ENCODE data around the gene NLRP1. TPM values are rescaled to one million over a fixed set of nuclear protein-coding genes. Genes with fewer than 3 reads are reported as not detected.

The NLRP1 gene
- total and polyA plus RNA-seq, 2 of the 13 experiments (the other 11 are each of a cell fraction or from before 2014, with no cell fraction given) = 3.4 to 3.7 TPM

DNA sequence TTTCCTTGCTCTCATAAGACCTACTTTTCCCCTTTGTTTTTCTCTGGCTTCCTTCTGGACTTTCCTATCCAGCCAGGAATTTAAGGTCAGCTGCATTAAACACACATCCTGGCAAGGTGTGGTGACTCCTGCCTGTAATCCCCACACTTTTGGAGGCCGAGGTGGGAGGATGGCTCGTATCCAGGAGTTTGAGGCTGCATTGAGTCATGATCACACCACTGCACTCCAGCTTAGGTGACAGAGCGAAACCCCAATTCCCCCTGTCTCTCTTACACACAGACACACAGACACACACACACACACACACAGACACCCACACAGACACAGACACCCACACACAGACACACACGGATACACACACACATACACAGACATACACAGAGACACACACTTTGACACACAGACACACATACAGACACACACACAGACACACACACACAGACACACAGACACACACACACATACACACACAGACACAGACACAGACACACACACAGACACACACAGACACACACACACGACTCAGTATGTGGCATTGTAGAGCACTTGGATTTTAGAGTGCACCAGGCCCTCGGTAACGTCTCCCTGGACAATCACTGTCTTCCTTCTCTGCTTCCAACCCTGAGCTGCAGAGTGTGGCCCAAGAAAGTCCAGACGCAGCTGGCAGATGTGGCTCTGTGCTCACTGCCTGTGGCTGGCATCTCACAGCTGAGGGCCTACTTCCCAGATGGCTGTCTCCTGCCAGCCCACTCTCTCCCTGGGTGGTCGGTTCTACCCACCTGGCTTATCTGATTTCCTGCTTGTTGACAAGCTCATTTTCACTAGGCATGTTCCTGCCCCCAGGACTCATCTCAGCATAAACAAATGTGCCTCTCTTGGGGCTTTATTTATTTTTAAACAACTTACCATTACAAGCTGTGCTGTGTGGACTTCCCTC lies 39.0 kb downstream of the NLRP1 start:
- H3K4me2 ChIP-seq (ENCODE audit: low read depth, low read length) = no peak overlapping the region
- H3K27ac ChIP-seq (ENCODE audit: extremely low read length, insufficient read depth, low read length) = no peak overlapping the region
- BruUV-seq (replicated peaks) = no TSS peak
- TF ChIP-seq SP1 (IDR thresholded peaks at IDR 0.05) = peak; percentile 52; the same call in 1 of the 2 replicates
- no peak for TF ChIP-seq SP1 (CRISPR knock-in tag; IDR thresholded peaks at IDR 0.05)
- no peak for TF ChIP-seq SMYD3 (CRISPR knock-in tag; IDR thresholded peaks at IDR 0.05)
- 0 out of 2 replicates have a peak, but pooled peaks have one; percentile 27 for TF ChIP-seq ARNT (IDR thresholded peaks at IDR 0.05)
- TF ChIP-seq ZNF782 (CRISPR knock-in tag; IDR thresholded peaks at IDR 0.05; ENCODE audit: borderline replicate concordance) = no peak
- TF ChIP-seq, protein P1, sequence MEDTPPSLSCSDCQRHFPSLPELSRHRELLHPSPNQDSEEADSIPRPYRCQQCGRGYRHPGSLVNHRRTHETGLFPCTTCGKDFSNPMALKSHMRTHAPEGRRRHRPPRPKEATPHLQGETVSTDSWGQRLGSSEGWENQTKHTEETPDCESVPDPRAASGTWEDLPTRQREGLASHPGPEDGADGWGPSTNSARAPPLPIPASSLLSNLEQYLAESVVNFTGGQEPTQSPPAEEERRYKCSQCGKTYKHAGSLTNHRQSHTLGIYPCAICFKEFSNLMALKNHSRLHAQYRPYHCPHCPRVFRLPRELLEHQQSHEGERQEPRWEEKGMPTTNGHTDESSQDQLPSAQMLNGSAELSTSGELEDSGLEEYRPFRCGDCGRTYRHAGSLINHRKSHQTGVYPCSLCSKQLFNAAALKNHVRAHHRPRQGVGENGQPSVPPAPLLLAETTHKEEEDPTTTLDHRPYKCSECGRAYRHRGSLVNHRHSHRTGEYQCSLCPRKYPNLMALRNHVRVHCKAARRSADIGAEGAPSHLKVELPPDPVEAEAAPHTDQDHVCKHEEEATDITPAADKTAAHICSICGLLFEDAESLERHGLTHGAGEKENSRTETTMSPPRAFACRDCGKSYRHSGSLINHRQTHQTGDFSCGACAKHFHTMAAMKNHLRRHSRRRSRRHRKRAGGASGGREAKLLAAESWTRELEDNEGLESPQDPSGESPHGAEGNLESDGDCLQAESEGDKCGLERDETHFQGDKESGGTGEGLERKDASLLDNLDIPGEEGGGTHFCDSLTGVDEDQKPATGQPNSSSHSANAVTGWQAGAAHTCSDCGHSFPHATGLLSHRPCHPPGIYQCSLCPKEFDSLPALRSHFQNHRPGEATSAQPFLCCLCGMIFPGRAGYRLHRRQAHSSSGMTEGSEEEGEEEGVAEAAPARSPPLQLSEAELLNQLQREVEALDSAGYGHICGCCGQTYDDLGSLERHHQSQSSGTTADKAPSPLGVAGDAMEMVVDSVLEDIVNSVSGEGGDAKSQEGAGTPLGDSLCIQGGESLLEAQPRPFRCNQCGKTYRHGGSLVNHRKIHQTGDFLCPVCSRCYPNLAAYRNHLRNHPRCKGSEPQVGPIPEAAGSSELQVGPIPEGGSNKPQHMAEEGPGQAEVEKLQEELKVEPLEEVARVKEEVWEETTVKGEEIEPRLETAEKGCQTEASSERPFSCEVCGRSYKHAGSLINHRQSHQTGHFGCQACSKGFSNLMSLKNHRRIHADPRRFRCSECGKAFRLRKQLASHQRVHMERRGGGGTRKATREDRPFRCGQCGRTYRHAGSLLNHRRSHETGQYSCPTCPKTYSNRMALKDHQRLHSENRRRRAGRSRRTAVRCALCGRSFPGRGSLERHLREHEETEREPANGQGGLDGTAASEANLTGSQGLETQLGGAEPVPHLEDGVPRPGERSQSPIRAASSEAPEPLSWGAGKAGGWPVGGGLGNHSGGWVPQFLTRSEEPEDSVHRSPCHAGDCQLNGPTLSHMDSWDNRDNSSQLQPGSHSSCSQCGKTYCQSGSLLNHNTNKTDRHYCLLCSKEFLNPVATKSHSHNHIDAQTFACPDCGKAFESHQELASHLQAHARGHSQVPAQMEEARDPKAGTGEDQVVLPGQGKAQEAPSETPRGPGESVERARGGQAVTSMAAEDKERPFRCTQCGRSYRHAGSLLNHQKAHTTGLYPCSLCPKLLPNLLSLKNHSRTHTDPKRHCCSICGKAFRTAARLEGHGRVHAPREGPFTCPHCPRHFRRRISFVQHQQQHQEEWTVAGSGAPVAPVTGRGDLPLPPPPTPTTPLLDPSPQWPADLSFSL (CRISPR knock-in tag; IDR thresholded peaks at IDR 0.05) = 0 out of 2 replicates have a peak, but pooled peaks have one; percentile 31
- 0 out of 2 replicates have a peak, but pooled peaks have one; percentile 20 for TF ChIP-seq FOXK2 (IDR thresholded peaks at IDR 0.05)
- H3K27me3 ChIP-seq (ENCODE audit: control insufficient read depth in 1 of 2, insufficient read depth in 2 of 2, low read length in 2 of 2) = peaks cover 0 to 9% of the 10 kb centered on the region in 2 experiments; a peak in 3 of 5 replicates
- H3K4me3 ChIP-seq (replicated peaks in 1 of 3; ENCODE audit: insufficient read depth in 1 of 3, low read depth in 2 of 3, low read length in 3 of 3) = no peak overlapping the region
- no peaks in the 10 kb centered on the region for H4K20me1 ChIP-seq (ENCODE audit: insufficient read depth, low read length)
- no peak for FAIRE-seq
- H3K36me3 ChIP-seq (replicated peaks in 1 of 2; ENCODE audit: control insufficient read depth in 1 of 2, insufficient read depth in 2 of 2, low read length in 2 of 2) = no peaks in the 10 kb centered on the region
- no peaks in the 10 kb centered on the region for H3K79me2 ChIP-seq (ENCODE audit: insufficient read depth, low read length)
- no peak overlapping the region for H2AFZ ChIP-seq (ENCODE audit: low read length)
- no peaks in the 10 kb centered on the region for H3K4me1 ChIP-seq (ENCODE audit: insufficient read depth, low read length)
- no peak for DNase-seq (ENCODE audit: low spot score)
- no peaks in the 10 kb centered on the region for H3K9me3 ChIP-seq (ENCODE audit: low read length)
- whole genome bisulfite sequencing (ENCODE audit: low lambda C conversion rate) = 7% methylated on average over 6 of the region's 9 CpGs
- intact Hi-C loops (cut with micrococcal nuclease; ENCODE audit: unreplicated experiment) (no loop called here), in situ Hi-C loops (cut with HindIII; ENCODE audit: extremely low pct_ligation_motif_present, low pct_unique_long_range_greater_than_20kb) (no loop called here)
- POLR2A ChIA-PET = no interaction called here
- H3K9ac ChIP-seq (ENCODE audit: insufficient read depth, low read depth, low read length) = no peak overlapping the region
- ATAC-seq = no peak
- CTCF ChIA-PET (ENCODE audit: low intra/inter-chr PET ratio, low total read pairs) = no interaction called here

Data from HepG2 (cell line).